ENCODE data around the gene FZD4. TPM values are rescaled to one million over a fixed set of nuclear protein-coding genes. Genes with fewer than 3 reads are reported as not detected.
A peak's percentile ranks its signal among the peaks of the same experiment; 100 is the strongest.

Gene FZD4
- total RNA-seq, 1 experiment from 2014 or later = 4.4 TPM

DNA sequence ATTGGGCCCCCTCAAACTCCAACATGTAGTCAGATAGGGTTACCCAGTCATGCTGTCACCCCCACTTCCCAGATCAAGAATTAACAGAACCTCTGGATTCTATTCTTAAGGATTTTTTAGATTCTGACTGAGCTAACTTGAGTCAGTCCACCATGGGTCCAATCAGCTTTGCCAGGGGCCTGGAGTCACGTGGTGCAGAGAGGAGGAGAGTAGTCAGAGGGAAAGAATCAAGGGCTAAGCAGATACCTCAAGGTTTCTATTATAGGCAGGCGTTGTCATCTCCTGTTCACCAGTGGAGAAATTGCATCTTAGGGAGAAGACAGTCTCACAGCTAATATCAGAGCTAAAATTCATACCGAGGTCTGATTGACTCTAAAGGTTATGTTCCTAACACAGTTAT, 28.2 kb downstream of the FZD4 start:
- no peak overlapping the region for H2AFZ ChIP-seq (ENCODE audit: low read depth, low read length, poor library complexity, severe bottlenecking)
- no peaks in the 10 kb centered on the region for H3K9me2 ChIP-seq (ENCODE audit: insufficient read depth)
- ChIA-PET RAD21 (ENCODE audit: low non-redundant PET in 1 of 2, low total read pairs in 2 of 2, uncharacterized antibody in 2 of 2, unreplicated experiment in 2 of 2) (no interaction called here), POLR2A (no interaction called here), CTCF (interaction anchor here (1.2 kb wide), 1 partner anchor 12 kb away, joined by 6 read pairs; no protein-coding TSS in a partner anchor)
- DNase-seq (ENCODE audit: low read depth, low spot score) (no peak), ATAC-seq (no peak)
- H4K20me1 ChIP-seq (ENCODE audit: insufficient read depth) = no peaks in the 10 kb centered on the region
- H3K4me2 ChIP-seq (ENCODE audit: low read length) = no peak overlapping the region
- H3K9me3 ChIP-seq (ENCODE audit: control insufficient read depth in 1 of 2, insufficient read depth in 1 of 2, low read depth in 1 of 2, low read length in 2 of 2) = no peaks in the 10 kb centered on the region
- no peak overlapping the region for H3K27ac ChIP-seq (ENCODE audit: low read depth, low read length)
- H3K27me3 ChIP-seq (ENCODE audit: insufficient read depth, low read length) = no peaks in the 10 kb centered on the region
- H3K4me3 ChIP-seq (replicated peaks in 1 of 2; ENCODE audit: low read depth in 1 of 2, low read length in 2 of 2) = no peak overlapping the region
- no peak overlapping the region for H3K9ac ChIP-seq (ENCODE audit: low read length)
- intact Hi-C loops (cut with micrococcal nuclease) = no loop called here
- BruUV-seq (replicated peaks) = no TSS peak
- no peaks in the 10 kb centered on the region for H3K4me1 ChIP-seq (ENCODE audit: control insufficient read depth in 1 of 2, insufficient read depth in 2 of 2, low read length in 2 of 2)
- H3K79me2 ChIP-seq (ENCODE audit: insufficient read depth, low read length) = no peaks in the 10 kb centered on the region
- no peaks in the 10 kb centered on the region for H3K36me3 ChIP-seq (ENCODE audit: control insufficient read depth in 1 of 2, insufficient read depth in 2 of 2, low read length in 2 of 2)
- TF ChIP-seq ZBTB33 (IDR thresholded peaks at IDR 0.05; ENCODE audit: extremely low read depth, insufficient replicate concordance, low read length) = no peak

DNA sequence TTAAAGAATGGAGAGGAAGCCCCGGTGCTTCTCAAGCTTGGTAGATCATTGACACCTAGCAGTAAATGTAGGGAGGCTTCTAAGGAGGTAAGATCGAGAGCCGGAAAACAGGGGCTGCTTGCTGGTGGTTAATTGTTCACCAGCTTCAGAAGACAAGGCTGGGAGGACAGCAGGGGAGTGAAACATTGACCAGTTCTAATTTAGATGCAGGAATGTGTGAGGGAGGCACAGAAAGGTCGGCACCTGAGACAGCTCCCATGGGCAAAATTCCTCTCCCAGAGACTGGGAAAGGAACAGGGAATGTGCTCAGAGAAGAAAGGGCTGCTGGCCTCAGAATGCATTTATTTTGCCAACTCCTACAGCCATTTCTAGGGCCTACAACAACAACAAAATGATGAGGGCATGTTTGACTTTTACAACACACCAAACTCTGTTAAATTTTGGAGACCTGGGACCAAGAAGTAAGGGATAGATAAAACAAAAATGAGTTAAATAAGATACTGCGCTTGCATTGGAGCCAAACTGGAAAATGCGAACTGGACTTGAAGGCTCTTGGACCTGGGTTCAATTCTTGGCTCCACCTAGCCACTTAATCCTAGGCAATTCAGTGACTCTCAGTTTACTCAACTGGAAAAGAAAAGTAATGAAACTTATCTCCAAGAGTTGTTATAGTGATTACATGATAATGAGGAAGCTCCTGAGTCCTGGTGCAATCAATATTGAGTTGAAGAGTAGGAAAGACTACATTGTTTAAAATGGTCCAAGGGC, 31.0 kb downstream of the FZD4 start:
- ChIA-PET CTCF (no interaction called here), RAD21 (ENCODE audit: low non-redundant PET in 1 of 2, low total read pairs in 2 of 2, uncharacterized antibody in 2 of 2, unreplicated experiment in 2 of 2) (no interaction called here), POLR2A (no interaction called here)
- Histone ChIP-seq H3K9me3 (ENCODE audit: control insufficient read depth in 1 of 2, insufficient read depth in 1 of 2, low read depth in 1 of 2, low read length in 2 of 2) (no peaks in the 10 kb centered on the region), H3K9me2 (ENCODE audit: insufficient read depth) (no peaks in the 10 kb centered on the region), H3K79me2 (ENCODE audit: insufficient read depth, low read length) (no peaks in the 10 kb centered on the region), H3K4me3 (replicated peaks in 1 of 2; ENCODE audit: low read depth in 1 of 2, low read length in 2 of 2) (no peak overlapping the region), H3K9ac (ENCODE audit: low read length) (no peak overlapping the region), H3K27ac (ENCODE audit: low read depth, low read length) (no peak overlapping the region), H3K27me3 (ENCODE audit: insufficient read depth, low read length) (no peaks in the 10 kb centered on the region), H3K36me3 (ENCODE audit: control insufficient read depth in 1 of 2, insufficient read depth in 2 of 2, low read length in 2 of 2) (no peaks in the 10 kb centered on the region), H4K20me1 (ENCODE audit: insufficient read depth) (no peaks in the 10 kb centered on the region), H2AFZ (ENCODE audit: low read depth, low read length, poor library complexity, severe bottlenecking) (no peak overlapping the region), H3K4me2 (ENCODE audit: low read length) (no peak overlapping the region), H3K4me1 (ENCODE audit: control insufficient read depth in 1 of 2, insufficient read depth in 2 of 2, low read length in 2 of 2) (no peaks in the 10 kb centered on the region)
- intact Hi-C loops (cut with micrococcal nuclease) = no loop called here
- ATAC-seq (no peak), DNase-seq (ENCODE audit: low read depth, low spot score) (no peak)
- BruUV-seq (replicated peaks) = no TSS peak
- TF ChIP-seq POLR2A (IDR thresholded peaks at IDR 0.05; ENCODE audit: borderline replicate concordance, extremely low read depth, insufficient read depth, insufficient read length) (no peak), EGR1 (IDR thresholded peaks at IDR 0.05; ENCODE audit: low read depth) (no peak), EZH2phosphoT487 (IDR thresholded peaks at IDR 0.05; ENCODE audit: borderline replicate concordance) (no peak), ELF1 (IDR thresholded peaks at IDR 0.05; ENCODE audit: borderline replicate concordance, low read depth) (no peak), SRF (IDR thresholded peaks at IDR 0.05; ENCODE audit: low read depth) (no peak), SP1 (IDR thresholded peaks at IDR 0.05; ENCODE audit: low read depth) (no peak), POLR2AphosphoS5 (IDR thresholded peaks at IDR 0.05; ENCODE audit: low read depth, low read length) (no peak)
- TF ChIP-seq, protein P1, sequence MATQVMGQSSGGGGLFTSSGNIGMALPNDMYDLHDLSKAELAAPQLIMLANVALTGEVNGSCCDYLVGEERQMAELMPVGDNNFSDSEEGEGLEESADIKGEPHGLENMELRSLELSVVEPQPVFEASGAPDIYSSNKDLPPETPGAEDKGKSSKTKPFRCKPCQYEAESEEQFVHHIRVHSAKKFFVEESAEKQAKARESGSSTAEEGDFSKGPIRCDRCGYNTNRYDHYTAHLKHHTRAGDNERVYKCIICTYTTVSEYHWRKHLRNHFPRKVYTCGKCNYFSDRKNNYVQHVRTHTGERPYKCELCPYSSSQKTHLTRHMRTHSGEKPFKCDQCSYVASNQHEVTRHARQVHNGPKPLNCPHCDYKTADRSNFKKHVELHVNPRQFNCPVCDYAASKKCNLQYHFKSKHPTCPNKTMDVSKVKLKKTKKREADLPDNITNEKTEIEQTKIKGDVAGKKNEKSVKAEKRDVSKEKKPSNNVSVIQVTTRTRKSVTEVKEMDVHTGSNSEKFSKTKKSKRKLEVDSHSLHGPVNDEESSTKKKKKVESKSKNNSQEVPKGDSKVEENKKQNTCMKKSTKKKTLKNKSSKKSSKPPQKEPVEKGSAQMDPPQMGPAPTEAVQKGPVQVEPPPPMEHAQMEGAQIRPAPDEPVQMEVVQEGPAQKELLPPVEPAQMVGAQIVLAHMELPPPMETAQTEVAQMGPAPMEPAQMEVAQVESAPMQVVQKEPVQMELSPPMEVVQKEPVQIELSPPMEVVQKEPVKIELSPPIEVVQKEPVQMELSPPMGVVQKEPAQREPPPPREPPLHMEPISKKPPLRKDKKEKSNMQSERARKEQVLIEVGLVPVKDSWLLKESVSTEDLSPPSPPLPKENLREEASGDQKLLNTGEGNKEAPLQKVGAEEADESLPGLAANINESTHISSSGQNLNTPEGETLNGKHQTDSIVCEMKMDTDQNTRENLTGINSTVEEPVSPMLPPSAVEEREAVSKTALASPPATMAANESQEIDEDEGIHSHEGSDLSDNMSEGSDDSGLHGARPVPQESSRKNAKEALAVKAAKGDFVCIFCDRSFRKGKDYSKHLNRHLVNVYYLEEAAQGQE (IDR thresholded peaks at IDR 0.05; ENCODE audit: low read depth) = peak; percentile 30
